ENCODE data around the gene CCDC157. TPM values are rescaled to one million over a fixed set of nuclear protein-coding genes. Genes with fewer than 3 reads are reported as not detected.

The CCDC157 gene
- total RNA-seq, 2 experiments from 2014 or later, result 4.9 to 6.2 TPM

DNA sequence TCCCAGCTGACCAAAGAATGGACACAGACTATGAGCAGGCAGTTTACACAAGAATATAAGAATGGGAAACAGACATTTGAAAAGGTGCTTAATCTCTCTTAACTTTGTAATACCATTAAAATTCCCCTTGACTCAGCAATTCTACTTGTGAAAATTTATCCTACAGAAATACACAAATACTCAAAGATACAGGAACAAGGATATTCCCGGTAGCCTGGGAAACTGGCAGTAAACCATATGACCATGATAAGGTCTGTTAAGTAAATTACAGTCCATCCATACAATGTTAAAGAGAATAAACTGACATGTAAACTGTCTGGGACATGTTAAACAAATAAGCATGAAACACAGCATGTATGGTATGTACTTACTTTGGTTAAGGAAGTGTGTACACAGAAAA is 60.0 kb downstream of the CCDC157 start:
- no peaks in the 10 kb centered on the region for H3K27me3 Mint-ChIP-seq
- DNase-seq (no peak), ATAC-seq (no peak)
- no peak overlapping the region for H3K4me3 Mint-ChIP-seq
- H3K4me1 Mint-ChIP-seq, result peaks cover 28% of the 10 kb centered on the region
- no peaks in the 10 kb centered on the region for H3K9me3 Mint-ChIP-seq (ENCODE audit: low read depth)
- peaks cover 26% of the 10 kb centered on the region for H3K36me3 Mint-ChIP-seq
- H3K27ac Mint-ChIP-seq, result no peak overlapping the region
- CTCF ChIA-PET, result interaction anchor here (1.1 kb wide), 2 partner anchors 28 to 129 kb away, joined by 3 read pairs; no protein-coding TSS in a partner anchor

DNA sequence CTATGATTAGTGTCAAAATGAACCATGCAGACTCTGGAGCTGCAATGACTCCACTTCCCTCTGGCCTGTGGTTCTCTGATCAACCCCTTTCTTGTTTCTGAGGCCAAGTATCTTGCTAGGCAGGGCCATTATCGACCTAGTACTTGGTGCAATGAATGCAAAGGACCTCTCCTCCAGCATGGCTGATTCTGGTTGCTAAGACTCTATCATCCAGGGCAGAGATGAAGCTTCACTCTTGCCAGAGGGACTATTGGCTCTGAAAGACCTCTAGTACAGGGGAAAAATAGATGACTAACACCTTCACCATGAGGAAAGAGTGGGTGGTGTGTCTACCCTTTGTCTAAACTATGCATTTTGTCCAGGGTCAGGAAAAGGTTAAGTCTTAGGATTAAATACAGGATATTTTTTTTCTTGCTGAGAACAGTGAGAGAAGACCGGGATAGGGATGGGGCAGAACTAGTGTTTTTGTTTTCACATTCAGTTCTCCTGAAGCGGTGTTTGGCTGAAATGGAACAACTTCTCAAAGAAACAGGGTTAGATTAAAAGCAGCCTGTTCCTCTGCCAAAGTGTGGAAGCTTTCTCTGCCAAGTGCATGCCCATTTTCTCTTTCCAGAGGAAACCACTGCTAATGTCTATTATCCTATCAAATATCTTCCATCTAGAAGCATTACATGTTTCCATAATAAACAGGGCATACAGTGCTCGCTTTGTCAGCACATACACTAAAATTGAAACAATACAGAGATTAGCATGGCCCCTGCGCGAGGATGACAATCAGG is 63.7 kb downstream of the CCDC157 start:
- Mint-ChIP-seq H3K4me1 (peaks cover 39% of the 10 kb centered on the region), H3K9me3 (ENCODE audit: low read depth) (no peaks in the 10 kb centered on the region), H3K4me3 (no peak overlapping the region), H3K27ac (no peak overlapping the region), H3K36me3 (peaks cover 29% of the 10 kb centered on the region), H3K27me3 (no peaks in the 10 kb centered on the region)
- CTCF ChIA-PET, result interaction anchor here (1.0 to 6.9 kb wide), 2 partner anchors 10 to 29 kb away, joined by 3 to 79 read pairs; no protein-coding TSS in a partner anchor
- DNase-seq (no peak), ATAC-seq (no peak)

DNA sequence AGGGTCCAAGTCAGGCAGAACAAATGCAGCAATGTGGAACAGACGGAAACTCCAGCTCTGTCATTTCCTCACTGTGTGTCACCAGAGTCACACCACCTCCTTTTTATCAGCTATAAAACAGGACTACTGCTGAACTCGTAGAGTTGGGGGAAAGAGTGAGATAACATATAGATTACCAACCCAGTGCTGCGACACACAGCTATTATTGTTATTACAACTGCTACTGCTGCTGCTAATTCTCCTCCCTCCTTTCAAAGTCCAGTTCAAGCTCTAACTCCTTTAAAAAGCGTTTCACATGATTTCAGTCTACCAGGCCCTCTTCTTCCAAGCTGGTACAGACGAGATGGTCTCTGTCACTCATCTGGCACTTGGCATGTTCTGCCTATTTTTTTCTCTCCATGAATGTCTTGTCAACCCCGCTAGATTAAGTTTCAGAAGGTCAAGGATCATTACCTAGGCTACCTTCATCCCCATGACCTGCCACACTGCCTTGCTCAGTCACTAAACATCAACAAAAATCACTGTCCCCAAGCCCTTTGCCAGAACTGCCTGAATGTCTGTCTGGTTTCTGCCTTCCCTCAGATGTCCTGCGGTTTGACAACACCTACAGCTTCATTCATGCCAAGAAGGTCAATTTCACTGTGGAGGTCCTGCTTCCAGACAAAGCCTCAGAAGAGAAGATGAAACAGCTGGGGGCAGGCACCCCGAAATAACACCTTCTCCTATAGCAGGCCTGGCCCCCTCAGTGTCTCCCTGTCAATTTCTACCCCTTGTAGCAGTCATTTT is 65.1 kb downstream of the CCDC157 start:
- CTCF ChIA-PET, result interaction anchor here (0.8 to 6.9 kb wide), 9 partner anchors 9 to 154 kb away, joined by 3 to 79 read pairs (median 4); partner anchors contain the start of genes CASTOR1, RNF215 and SEC14L2
- peak overlapping the region; percentile 96 for H3K4me3 Mint-ChIP-seq
- ATAC-seq (no peak), DNase-seq (no peak)
- peak overlapping the region; percentile 96 for H3K27ac Mint-ChIP-seq
- no peaks in the 10 kb centered on the region for H3K9me3 Mint-ChIP-seq (ENCODE audit: low read depth)
- peaks cover 28% of the 10 kb centered on the region for H3K36me3 Mint-ChIP-seq
- H3K27me3 Mint-ChIP-seq, result no peaks in the 10 kb centered on the region
- H3K4me1 Mint-ChIP-seq, result peaks cover 48% of the 10 kb centered on the region

DNA sequence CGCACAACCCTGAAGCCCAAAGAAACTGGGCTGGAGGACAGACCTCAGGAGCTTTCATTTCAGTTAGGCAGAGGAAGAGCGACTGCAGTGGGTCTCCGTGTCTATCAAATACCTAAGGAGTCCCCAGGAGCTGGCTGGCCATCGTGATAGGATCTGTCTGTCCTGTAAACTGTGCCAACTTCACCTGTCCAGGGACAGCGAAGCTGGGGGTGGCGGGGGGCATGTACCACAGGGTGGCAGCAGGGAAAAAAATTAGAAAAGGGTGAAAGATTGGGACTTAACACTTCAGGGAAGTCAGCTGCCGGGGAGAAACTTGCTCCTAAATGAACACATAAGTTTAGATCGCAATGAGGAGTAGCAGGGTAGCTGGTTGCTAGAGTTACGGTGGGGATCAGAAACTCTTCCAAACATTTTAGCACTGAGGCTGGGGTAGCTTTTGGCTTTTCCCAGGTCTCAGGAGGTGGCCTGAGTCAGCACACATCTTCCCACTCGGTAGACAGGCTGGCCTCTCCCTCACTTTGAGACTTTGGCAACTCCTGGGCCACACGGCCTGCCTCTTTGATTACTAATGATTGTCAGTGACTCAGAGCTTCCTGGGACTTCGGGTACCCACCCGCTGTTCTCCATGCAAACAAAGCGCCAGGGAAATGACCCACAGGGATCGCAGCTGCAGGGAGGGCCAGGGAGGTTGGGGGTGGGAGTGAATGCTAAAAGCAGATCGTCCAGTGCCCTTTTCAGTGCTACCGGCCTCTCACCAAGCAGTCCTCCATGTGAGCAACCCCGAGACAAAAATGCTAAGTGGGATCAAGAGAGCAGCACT is 65.9 kb downstream of the CCDC157 start:
- Mint-ChIP-seq H3K36me3 (peaks cover 33% of the 10 kb centered on the region), H3K9me3 (ENCODE audit: low read depth) (no peaks in the 10 kb centered on the region), H3K4me3 (peak overlapping the region; percentile 96), H3K27me3 (no peaks in the 10 kb centered on the region), H3K4me1 (peaks cover 54% of the 10 kb centered on the region), H3K27ac (peak overlapping the region; percentile 96)
- CTCF ChIA-PET, result interaction anchor here (0.8 to 6.9 kb wide), 12 partner anchors 8 to 191 kb away, joined by 3 to 79 read pairs (median 4); partner anchors contain the start of genes CASTOR1, CCDC157, RNF215 and SEC14L2
- DNase-seq (no peak), ATAC-seq (no peak)

DNA sequence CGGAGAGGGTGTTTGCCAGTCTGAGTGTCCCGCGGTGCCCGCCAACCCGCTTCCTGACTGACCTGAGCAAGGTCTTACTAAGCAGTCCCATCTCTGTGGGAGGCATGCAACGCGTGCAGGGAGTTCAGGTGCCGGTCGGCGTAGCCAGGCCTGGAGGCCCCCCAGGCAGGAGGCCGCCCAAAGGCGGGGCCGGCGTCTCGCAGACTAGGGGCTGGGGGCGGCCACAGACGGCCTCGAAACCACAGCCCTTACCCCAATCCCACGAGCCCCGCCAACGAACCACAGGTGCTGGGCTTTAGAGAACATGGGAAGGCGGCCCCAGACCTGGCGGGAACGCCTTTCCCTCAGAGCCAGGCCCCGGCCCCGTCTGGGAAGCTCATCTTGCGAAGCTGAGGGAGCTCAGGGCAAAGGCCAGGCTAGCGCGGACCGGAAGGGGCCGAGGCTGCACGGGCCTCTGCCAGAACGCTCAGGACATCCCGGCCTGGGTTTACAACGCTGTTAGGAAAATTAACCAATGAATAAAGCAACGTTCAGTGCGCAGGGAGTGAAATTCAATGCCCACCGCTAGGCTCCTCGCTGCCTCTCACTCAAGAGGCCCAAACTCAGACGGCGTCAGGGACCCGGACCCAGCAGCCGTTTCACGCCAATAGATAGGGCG is 66.6 kb downstream of the CCDC157 start:
- DNase-seq (peak; percentile 75), ATAC-seq (peak; percentile 35)
- peak overlapping the region; percentile 96 for H3K27ac Mint-ChIP-seq
- peaks cover 54% of the 10 kb centered on the region for H3K4me1 Mint-ChIP-seq
- peaks cover 33% of the 10 kb centered on the region for H3K36me3 Mint-ChIP-seq
- peak overlapping the region; percentile 96 for H3K4me3 Mint-ChIP-seq
- no peaks in the 10 kb centered on the region for H3K27me3 Mint-ChIP-seq
- H3K9me3 Mint-ChIP-seq (ENCODE audit: low read depth), result no peaks in the 10 kb centered on the region
- CTCF ChIA-PET, result interaction anchor here (0.9 to 6.9 kb wide), 15 partner anchors 9 to 192 kb away, joined by 3 to 79 read pairs (median 10); partner anchors contain the start of genes CASTOR1, CCDC157, RNF215 and SEC14L2

DNA sequence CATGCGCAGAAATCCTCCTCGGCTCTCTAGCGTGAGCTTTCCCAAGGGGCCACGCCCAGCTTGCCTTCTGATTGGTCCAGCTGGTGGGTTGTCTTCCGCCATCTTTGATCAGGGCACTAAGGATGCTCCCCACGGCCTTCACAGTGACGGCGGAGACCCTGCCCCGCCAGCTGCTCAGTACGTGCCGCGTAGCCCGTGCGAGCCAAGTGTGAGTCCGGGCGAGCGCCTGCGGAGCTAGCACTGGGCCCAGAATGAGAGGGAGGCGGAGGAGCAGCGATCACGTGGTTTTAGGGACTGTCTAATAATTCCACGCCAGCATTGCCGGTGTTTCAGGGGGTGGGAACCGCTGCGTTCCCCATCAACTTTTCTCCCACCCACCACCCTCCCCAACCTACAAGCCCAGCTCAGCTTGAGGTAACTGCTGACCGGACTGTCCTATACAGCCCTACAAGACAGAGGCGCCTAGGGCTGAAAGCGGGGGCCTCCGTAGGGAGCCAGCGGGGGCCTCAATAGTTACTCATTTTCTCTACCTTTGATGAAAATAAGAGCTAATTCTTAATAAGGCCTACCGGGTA is 67.2 kb downstream of the CCDC157 start:
- Mint-ChIP-seq H3K4me3 (peak overlapping the region; percentile 96), H3K4me1 (peaks cover 54% of the 10 kb centered on the region), H3K27me3 (no peaks in the 10 kb centered on the region), H3K27ac (peak overlapping the region; percentile 96), H3K9me3 (ENCODE audit: low read depth) (no peaks in the 10 kb centered on the region), H3K36me3 (peaks cover 33% of the 10 kb centered on the region)
- CTCF ChIA-PET, result interaction anchor here (0.9 to 6.9 kb wide), 14 partner anchors 10 to 192 kb away, joined by 3 to 79 read pairs (median 10); partner anchors contain the start of genes CASTOR1, CCDC157, RNF215 and SEC14L2
- ATAC-seq, result peak; percentile 91
- peak; percentile 100 for DNase-seq

DNA sequence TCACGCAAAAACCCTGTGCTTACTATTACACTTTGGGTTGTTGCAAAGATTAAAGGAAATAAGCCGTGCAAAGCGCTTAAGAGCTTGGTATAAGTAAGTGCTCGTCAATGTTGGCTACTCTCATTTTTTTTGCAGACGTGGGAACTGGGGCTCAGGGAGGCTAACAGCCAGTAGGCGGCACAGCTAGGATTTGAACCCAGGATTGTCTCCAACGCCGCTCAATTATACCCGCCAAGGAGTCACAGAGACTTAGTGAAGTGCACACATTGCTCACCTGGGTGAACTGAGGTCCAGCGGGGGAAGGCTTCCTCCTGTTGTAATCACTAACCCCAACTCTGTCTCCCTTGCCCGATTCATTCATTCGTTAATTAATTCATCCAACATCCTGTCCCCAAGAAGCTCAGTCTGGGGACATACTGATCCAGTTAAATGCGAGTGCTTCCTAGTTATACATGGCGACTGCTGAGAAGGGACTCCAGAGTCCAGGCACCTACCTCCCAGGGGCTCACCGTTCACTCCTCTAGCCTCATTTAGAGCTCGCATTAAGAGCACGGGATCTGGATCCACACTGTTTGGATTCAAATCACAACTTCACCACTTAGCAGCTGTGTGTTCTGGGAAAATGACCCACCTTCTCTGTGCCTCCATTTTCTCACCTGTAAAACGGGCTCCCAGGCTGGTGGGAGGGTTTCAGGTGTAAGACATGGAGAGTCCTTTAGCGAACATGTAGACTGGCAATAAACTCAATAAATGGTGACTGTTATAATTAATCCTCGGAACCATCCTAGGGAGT is 67.9 kb downstream of the CCDC157 start:
- CTCF ChIA-PET, result interaction anchor here (0.9 to 6.9 kb wide), 15 partner anchors 11 to 181 kb away, joined by 3 to 79 read pairs (median 10); partner anchors contain the start of genes CASTOR1, CCDC157, RNF215 and SEC14L2
- peak overlapping the region; percentile 96 for H3K4me3 Mint-ChIP-seq
- peaks cover 33% of the 10 kb centered on the region for H3K36me3 Mint-ChIP-seq
- peak overlapping the region; percentile 96 for H3K27ac Mint-ChIP-seq
- no peak for ATAC-seq
- peaks cover 54% of the 10 kb centered on the region for H3K4me1 Mint-ChIP-seq
- no peaks in the 10 kb centered on the region for H3K9me3 Mint-ChIP-seq (ENCODE audit: low read depth)
- peak; percentile 59 for DNase-seq
- no peaks in the 10 kb centered on the region for H3K27me3 Mint-ChIP-seq

DNA sequence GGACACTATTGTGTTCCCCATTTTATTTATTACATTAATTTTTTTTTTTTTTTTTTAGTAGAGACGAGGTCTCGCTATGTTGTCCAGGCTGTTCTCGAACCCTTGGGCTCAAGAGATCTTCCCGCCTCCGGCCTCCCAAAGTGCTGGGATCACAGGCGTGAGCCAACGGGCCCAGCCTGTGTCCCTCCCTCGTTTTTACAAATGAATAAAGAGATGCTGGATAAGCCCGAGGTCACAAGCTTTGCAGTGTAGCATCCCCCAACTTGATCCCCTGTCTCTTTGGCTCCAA is 68.5 kb downstream of the CCDC157 start:
- H3K4me3 Mint-ChIP-seq, result peak overlapping the region; percentile 96
- CTCF ChIA-PET, result interaction anchor here (1.6 to 6.9 kb wide), 10 partner anchors 11 to 162 kb away, joined by 4 to 79 read pairs (median 15); partner anchors contain the start of genes CASTOR1, RNF215 and SEC14L2
- DNase-seq (no peak), ATAC-seq (no peak)
- H3K36me3 Mint-ChIP-seq, result peaks cover 36% of the 10 kb centered on the region
- H3K27me3 Mint-ChIP-seq, result no peaks in the 10 kb centered on the region
- H3K4me1 Mint-ChIP-seq, result peaks cover 52% of the 10 kb centered on the region
- peak overlapping the region; percentile 96 for H3K27ac Mint-ChIP-seq
- H3K9me3 Mint-ChIP-seq (ENCODE audit: low read depth), result no peaks in the 10 kb centered on the region

DNA sequence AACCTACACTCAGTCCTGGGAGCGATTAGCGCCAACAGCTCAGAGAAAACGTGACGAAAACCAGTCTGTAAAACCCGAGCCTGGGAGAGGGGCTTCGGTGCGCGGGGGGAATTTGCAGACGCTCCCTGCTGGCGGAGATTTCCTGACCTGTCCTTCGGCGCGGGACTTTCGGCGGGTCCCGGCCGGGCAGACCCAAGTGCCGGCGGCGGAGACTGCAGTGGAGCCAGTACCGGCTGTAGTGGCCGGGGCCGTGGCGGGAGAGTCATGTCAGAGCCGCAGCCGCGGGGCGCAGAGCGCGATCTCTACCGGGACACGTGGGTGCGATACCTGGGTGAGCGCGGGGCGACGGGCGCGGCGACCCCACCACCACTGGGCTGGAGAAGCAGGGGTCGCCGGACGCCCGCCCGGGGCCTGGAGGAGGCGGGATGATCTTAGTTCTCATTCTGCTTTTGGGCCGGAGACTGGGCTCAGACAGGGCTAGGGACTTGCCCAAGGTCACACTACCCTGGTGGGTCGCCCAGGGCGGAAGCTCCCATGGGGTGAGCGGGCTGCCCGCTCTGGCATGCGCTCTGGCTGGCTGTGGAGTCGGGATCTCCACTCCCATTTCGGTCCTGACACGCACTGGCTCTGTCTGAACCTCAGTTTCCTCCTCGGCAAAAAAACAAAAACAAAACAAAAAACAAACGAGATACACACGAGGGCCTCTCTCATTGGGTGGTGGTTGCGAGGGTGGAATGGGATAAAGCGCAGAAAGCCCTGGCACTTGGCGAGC is 69.0 kb downstream of the CCDC157 start, which contains the start of gene MTFP1:
Gene MTFP1 (plus strand): TSS at position 153 of the 772 bp plus-strand sequence. CDS start 112 bp downstream, at position 265.
- no peaks in the 10 kb centered on the region for H3K9me3 Mint-ChIP-seq (ENCODE audit: low read depth)
- peak within 1 kb of the TSS; percentile 96 for H3K27ac Mint-ChIP-seq
- peaks cover 47% of the 10 kb centered on the region for H3K4me1 Mint-ChIP-seq
- peaks cover 36% of the 10 kb centered on the region for H3K36me3 Mint-ChIP-seq
- H3K27me3 Mint-ChIP-seq, result no peaks in the 10 kb centered on the region
- DNase-seq (peak; percentile 59), ATAC-seq (peak; percentile 6)
- CTCF ChIA-PET, result interaction anchor here (0.8 to 6.9 kb wide), 16 partner anchors 11 to 164 kb away, joined by 3 to 79 read pairs (median 8); partner anchors contain the start of genes CASTOR1, RNF215 and SEC14L2
- H3K4me3 Mint-ChIP-seq, result peak within 1 kb of the TSS; percentile 96
